SK-N-SH (cell line): Measurements from ENCODE around the gene ABCC2. TPM values are rescaled to one million over a fixed set of nuclear protein-coding genes. Genes with fewer than 3 reads are reported as not detected.
A peak's percentile ranks its signal among the peaks of the same experiment; 100 is the strongest.
"Not testable (repeated sequence)": the region's sequence is repeated elsewhere in the genome, so short reads cannot be mapped to it uniquely, and the experiment has no call there.

ENCODE experiments used
- CTCF ChIA-PET: fragments of 300-600, 350-600 bp; formaldehyde crosslinking; extraction: SDS; loops from one replicate; lab custom pipeline; 2021; lab: Yijun Ruan, JAX
- POLR2A ChIA-PET: fragments of 350-600 bp; sonication (Branson Sonifier 250); formaldehyde crosslinking; extraction: SDS; loops from one replicate; lab custom pipeline; 2020; ENCODE audit warnings: antibody characterized with exemption, inconsistent platforms; lab: Yijun Ruan, JAX
- DNase-seq: peaks from one replicate; pipeline ENCODE4 v3.0.0; 2012
- H2AFZ ChIP-seq: fragments of 200-600 bp; sonication (generic); 2 replicates; pipeline ENCODE4 v1.8.1; 2016; ENCODE audit warnings: antibody characterized with exemption, mild to moderate bottlenecking, low read depth
- H3F3A ChIP-seq: fragments of 200-600 bp; sonication (generic); replicated peaks from 2 replicates; pipeline ENCODE3; 2016; ENCODE audit warnings: antibody characterized with exemption, mild to moderate bottlenecking; ENCODE audit not compliant: insufficient read depth
- H3K27ac ChIP-seq, 2 experiments: fragments of 200-500 bp in 1 of 2; fragments of 200-600 bp in 1 of 2; sonication (Bioruptor generic) in 1 of 2; sonication (generic), shearing (Covaris generic) in 1 of 2; 2 replicates each; pipeline versions ENCODE4 v1.5.1 to v1.6.1; 2014 to 2016; ENCODE audit warnings: low read depth in 2 of 2, inconsistent platforms in 1 of 2, low read length in 1 of 2, mild to moderate bottlenecking in 1 of 2, mixed read lengths in 1 of 2
- H3K27me3 ChIP-seq: fragments of 200-600 bp; sonication (generic), shearing (Covaris generic); 2 replicates; pipeline ENCODE4 v1.6.1; 2016; ENCODE audit warnings: mixed run types; ENCODE audit not compliant: insufficient read depth
- H3K36me3 ChIP-seq, 2 experiments: fragments of 200-500 bp in 1 of 2; fragments of 200-600 bp in 1 of 2; sonication (Bioruptor generic) in 1 of 2; sonication (generic) in 1 of 2; replicated peaks in 1 of 2; 2 replicates each; pipeline versions ENCODE3 to v1.5.1; 2014 to 2016; ENCODE audit warnings: low read length in 1 of 2, mild to moderate bottlenecking in 1 of 2; ENCODE audit not compliant: insufficient read depth in 2 of 2, control insufficient read depth in 1 of 2
- H3K4me1 ChIP-seq, 2 experiments: fragments of 200-500 bp in 1 of 2; fragments of 200-600 bp in 1 of 2; sonication (Bioruptor generic) in 1 of 2; sonication (generic), shearing (Covaris generic) in 1 of 2; 2 replicates each; pipeline versions ENCODE4 v1.5.1 to v1.6.1; 2014 to 2016; ENCODE audit warnings: low read depth in 1 of 2, low read length in 1 of 2, mixed run types in 1 of 2; ENCODE audit not compliant: insufficient read depth in 2 of 2, control insufficient read depth in 1 of 2
- H3K4me2 ChIP-seq: fragments of 200-600 bp; sonication (generic), shearing (Covaris generic); 2 replicates; pipeline ENCODE4 v1.6.1; 2017; ENCODE audit warnings: mixed run types
- H3K4me3 ChIP-seq, 2 experiments: fragments of 200-500 bp in 1 of 2; fragments of 200-600 bp in 1 of 2; sonication (Bioruptor generic) in 1 of 2; sonication (generic), shearing (Covaris generic) in 1 of 2; 2 replicates each; pipeline versions ENCODE4 v1.5.1 to v1.8.1; 2014 to 2016; ENCODE audit warnings: low read depth in 2 of 2, inconsistent platforms in 1 of 2, low read length in 1 of 2, mild to moderate bottlenecking in 1 of 2, mixed read lengths in 1 of 2, moderate library complexity in 1 of 2
- H3K79me2 ChIP-seq: fragments of 200-600 bp; sonication (generic); 2 replicates; pipeline ENCODE4 v1.8.1; 2017; ENCODE audit warnings: mild to moderate bottlenecking; ENCODE audit not compliant: insufficient read depth
- H3K9ac ChIP-seq: fragments of 200-600 bp; sonication (generic); 2 replicates; pipeline ENCODE4 v1.6.1; 2017; ENCODE audit warnings: mixed run types
- H3K9me2 ChIP-seq: fragments of 200-600 bp; sonication (generic); 2 replicates; pipeline ENCODE4 v1.6.1; 2017; ENCODE audit warnings: mixed run types
- H3K9me3 ChIP-seq: fragments of 200-600 bp; sonication (generic); 2 replicates; pipeline ENCODE4 v1.6.1; 2017; ENCODE audit warnings: mixed run types, mild to moderate bottlenecking, moderate library complexity
- H4K20me1 ChIP-seq: fragments of 200-600 bp; sonication (generic); 2 replicates; pipeline ENCODE4 v1.6.1; 2017; ENCODE audit warnings: mild to moderate bottlenecking, mixed run types; ENCODE audit not compliant: insufficient read depth
- ELF1 ChIP-seq: IDR thresholded peaks from 2 replicates; pipeline ENCODE4 v1.4.0; 2012
- EP300 ChIP-seq, 2 experiments: IDR thresholded peaks; 2 replicates each; pipeline versions ENCODE4 v1.4.0 to v1.6.1; 2012; ENCODE audit warnings: borderline replicate concordance in 1 of 2, low read depth in 1 of 2, low read length in 1 of 2
- FOSL2 ChIP-seq: IDR thresholded peaks from 2 replicates; pipeline ENCODE4 v1.4.0; 2012; ENCODE audit warnings: low read depth, mild to moderate bottlenecking, moderate library complexity, borderline replicate concordance
- GATA2 ChIP-seq: sonication (generic); formaldehyde crosslinking; IDR thresholded peaks from 2 replicates; pipeline ENCODE4 v1.5.0; 2020; ENCODE audit warnings: mild to moderate bottlenecking, missing genetic modification reagents
- JUND ChIP-seq: IDR thresholded peaks from 2 replicates; pipeline ENCODE4 v1.4.0; 2012
- NFIC ChIP-seq: IDR thresholded peaks from 2 replicates; pipeline ENCODE4 v1.4.0; 2012; ENCODE audit warnings: borderline replicate concordance
- POLR2AphosphoS5 ChIP-seq: IDR thresholded peaks from 2 replicates; pipeline ENCODE4 v1.6.1; 2012; ENCODE audit warnings: low read depth, low read length
- RAD21 ChIP-seq: IDR thresholded peaks from 2 replicates; pipeline ENCODE4 v1.6.1; 2012; ENCODE audit warnings: mild to moderate bottlenecking, low read length
- RFX5 ChIP-seq: IDR thresholded peaks from 2 replicates; pipeline ENCODE4 v1.6.1; 2012; ENCODE audit warnings: mild to moderate bottlenecking, improper control_type of control experiment, low read length
- SIN3A ChIP-seq: IDR thresholded peaks from 2 replicates; pipeline ENCODE4 v1.6.1; 2012; ENCODE audit warnings: low read depth, mild to moderate bottlenecking, low read length, moderate library complexity, borderline replicate concordance
- SMC3 ChIP-seq: IDR thresholded peaks from 2 replicates; pipeline ENCODE4 v1.6.1; 2012; ENCODE audit warnings: low read depth, low read length, improper control_type of control experiment
- TAF1 ChIP-seq: IDR thresholded peaks from 2 replicates; pipeline ENCODE4 v1.6.1; 2012; ENCODE audit warnings: low read depth, mild to moderate bottlenecking, low read length, moderate library complexity, borderline replicate concordance
- TCF12 ChIP-seq: IDR thresholded peaks from 2 replicates; pipeline ENCODE4 v1.4.0; 2012
- YY1 ChIP-seq: IDR thresholded peaks from 2 replicates; pipeline ENCODE4 v1.4.0; 2012; ENCODE audit warnings: low read depth, mild to moderate bottlenecking
- WGBS: methylation state at CpG from one replicate; pipeline ENCODE4 v1.1.6; 2017; ENCODE audit warnings: low lambda C conversion rate; 5-methylcytosine and 5-hydroxymethylcytosine counted together
- polyA plus RNA-seq, 3 experiments: library from polyadenylated mRNA; depleted of rRNA; stranded (reverse); fragments of >200 nt; gene quantifications; 2 replicates each; pipeline ENCODE4 v1.2.3, GENCODE V29; 2012
- TF ChIP-seq, protein P1 (sequence below): IDR thresholded peaks from 2 replicates; pipeline ENCODE4; 2012
- TF ChIP-seq, protein P2 (sequence below): IDR thresholded peaks from 2 replicates; pipeline ENCODE4 v1.4.0; 2012; ENCODE audit warnings: low read depth
- TF ChIP-seq, protein P3 (sequence below): IDR thresholded peaks from 2 replicates; pipeline ENCODE4 v1.6.1; 2012; ENCODE audit warnings: mild to moderate bottlenecking, low read depth, low read length, moderate library complexity

ABCC2 gene
- polyA plus RNA-seq, 1 of the 3 experiments (the other 2 are of a cell fraction), result 0.48 TPM

DNA sequence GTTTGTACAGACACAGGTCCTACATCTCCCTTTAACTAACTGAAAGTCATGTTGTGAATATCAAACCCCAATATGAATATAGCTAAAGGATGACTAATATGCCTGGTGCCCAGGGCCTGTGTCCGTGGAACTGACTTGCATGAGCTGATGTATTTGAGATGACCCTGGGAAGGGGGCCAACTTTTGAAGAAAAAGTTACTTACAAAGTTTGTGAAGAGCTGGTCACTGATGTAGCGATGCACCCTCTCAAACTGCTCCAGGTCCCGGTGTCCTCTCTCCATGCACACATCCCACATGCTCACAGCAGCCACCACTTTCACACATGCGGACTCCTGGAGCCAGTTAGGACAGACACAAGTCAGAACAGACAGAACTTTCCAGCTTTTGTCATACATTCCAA lies 106.2 kb downstream of the ABCC2 start:
- peak overlapping the region; percentile 37; the same call in 1 of the 2 replicates for H3K4me2 ChIP-seq
- peaks cover 51% of the 10 kb centered on the region; the same call in 1 of the 2 replicates for H3K79me2 ChIP-seq
- peak overlapping the region; percentile 23 to 68; a peak in 3 of 4 replicates for H3K27ac ChIP-seq
- peaks cover 40% of the 10 kb centered on the region for H3F3A ChIP-seq
- WGBS, result 71% methylated on average over 4 of the region's 4 CpGs
- no peaks in the 10 kb centered on the region for H3K27me3 ChIP-seq
- CTCF ChIA-PET, result interaction anchor here (1.2 to 2.2 kb wide), 3 partner anchors 43 to 158 kb away, joined by 5 to 8 read pairs (median 6); partner anchors contain the start of gene DNMBP
- peaks cover 36 to 80% of the 10 kb centered on the region in 2 experiments for H3K36me3 ChIP-seq
- DNase-seq, result no peak
- no peaks in the 10 kb centered on the region for H4K20me1 ChIP-seq
- H3K9me3 ChIP-seq, result no peaks in the 10 kb centered on the region
- H3K9me2 ChIP-seq, result no peaks in the 10 kb centered on the region
- TF ChIP-seq, protein P1, sequence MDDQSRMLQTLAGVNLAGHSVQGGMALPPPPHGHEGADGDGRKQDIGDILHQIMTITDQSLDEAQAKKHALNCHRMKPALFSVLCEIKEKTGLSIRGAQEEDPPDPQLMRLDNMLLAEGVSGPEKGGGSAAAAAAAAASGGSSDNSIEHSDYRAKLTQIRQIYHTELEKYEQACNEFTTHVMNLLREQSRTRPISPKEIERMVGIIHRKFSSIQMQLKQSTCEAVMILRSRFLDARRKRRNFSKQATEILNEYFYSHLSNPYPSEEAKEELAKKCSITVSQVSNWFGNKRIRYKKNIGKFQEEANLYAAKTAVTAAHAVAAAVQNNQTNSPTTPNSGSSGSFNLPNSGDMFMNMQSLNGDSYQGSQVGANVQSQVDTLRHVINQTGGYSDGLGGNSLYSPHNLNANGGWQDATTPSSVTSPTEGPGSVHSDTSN, result peak; percentile 15; the same call in 1 of the 2 replicates
- TF ChIP-seq NFIC, result peak; percentile 73; the same call in 1 of the 2 replicates
- TF ChIP-seq TCF12, result peak; percentile 52; the same call in 1 of the 2 replicates
- TF ChIP-seq, protein P2, sequence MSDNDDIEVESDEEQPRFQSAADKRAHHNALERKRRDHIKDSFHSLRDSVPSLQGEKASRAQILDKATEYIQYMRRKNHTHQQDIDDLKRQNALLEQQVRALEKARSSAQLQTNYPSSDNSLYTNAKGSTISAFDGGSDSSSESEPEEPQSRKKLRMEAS, result peak; percentile 27; the same call in 1 of the 2 replicates
- TF ChIP-seq POLR2AphosphoS5, result 0 out of 2 replicates have a peak, but pooled peaks have one; percentile 11
- no peak for TF ChIP-seq EP300 (IDR thresholded peaks at IDR 0.05; ENCODE audit: borderline replicate concordance in 1 of 2, low read depth in 1 of 2, low read length in 1 of 2)
- TF ChIP-seq FOSL2, result peak; percentile 62; the same call in 1 of the 2 replicates
- no peak for TF ChIP-seq SMC3
- peak; percentile 52 for TF ChIP-seq JUND
- TF ChIP-seq, protein P3, sequence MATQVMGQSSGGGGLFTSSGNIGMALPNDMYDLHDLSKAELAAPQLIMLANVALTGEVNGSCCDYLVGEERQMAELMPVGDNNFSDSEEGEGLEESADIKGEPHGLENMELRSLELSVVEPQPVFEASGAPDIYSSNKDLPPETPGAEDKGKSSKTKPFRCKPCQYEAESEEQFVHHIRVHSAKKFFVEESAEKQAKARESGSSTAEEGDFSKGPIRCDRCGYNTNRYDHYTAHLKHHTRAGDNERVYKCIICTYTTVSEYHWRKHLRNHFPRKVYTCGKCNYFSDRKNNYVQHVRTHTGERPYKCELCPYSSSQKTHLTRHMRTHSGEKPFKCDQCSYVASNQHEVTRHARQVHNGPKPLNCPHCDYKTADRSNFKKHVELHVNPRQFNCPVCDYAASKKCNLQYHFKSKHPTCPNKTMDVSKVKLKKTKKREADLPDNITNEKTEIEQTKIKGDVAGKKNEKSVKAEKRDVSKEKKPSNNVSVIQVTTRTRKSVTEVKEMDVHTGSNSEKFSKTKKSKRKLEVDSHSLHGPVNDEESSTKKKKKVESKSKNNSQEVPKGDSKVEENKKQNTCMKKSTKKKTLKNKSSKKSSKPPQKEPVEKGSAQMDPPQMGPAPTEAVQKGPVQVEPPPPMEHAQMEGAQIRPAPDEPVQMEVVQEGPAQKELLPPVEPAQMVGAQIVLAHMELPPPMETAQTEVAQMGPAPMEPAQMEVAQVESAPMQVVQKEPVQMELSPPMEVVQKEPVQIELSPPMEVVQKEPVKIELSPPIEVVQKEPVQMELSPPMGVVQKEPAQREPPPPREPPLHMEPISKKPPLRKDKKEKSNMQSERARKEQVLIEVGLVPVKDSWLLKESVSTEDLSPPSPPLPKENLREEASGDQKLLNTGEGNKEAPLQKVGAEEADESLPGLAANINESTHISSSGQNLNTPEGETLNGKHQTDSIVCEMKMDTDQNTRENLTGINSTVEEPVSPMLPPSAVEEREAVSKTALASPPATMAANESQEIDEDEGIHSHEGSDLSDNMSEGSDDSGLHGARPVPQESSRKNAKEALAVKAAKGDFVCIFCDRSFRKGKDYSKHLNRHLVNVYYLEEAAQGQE, result no peak
- H2AFZ ChIP-seq, result no peak overlapping the region
- H3K9ac ChIP-seq, result no peak overlapping the region
- peaks cover 0 to 12% of the 10 kb centered on the region in 2 experiments; a peak in 2 of 4 replicates for H3K4me1 ChIP-seq
- H3K4me3 ChIP-seq, result no peak overlapping the region
- POLR2A ChIA-PET, result no interaction called here

DNA sequence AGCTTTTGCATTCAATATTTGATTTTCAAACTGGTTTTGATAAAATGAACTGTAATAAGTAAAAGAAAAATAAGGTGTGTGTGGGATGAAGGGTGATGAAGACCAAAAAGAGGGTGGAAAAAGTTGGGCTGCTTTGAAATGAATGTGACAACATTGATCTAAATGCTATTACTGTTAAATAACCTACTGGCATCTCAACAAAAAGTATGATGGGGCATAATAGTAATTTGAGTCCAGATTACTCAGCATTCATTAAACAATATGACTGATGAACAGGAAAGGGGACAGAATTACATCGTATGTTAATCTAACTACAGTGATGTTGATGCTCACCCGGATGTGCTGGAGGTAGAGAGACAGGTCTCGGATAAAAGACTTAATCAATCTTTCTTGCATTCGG lies 112.2 kb downstream of the ABCC2 start:
- no peak for DNase-seq
- Histone ChIP-seq H3K4me3 (no peak overlapping the region), H3K36me3 (peaks cover 49 to 82% of the 10 kb centered on the region in 2 experiments), H3K9ac (no peak overlapping the region), H3K4me1 (peaks cover 0 to 7% of the 10 kb centered on the region in 2 experiments; a peak in 1 of 4 replicates), H2AFZ (no peak overlapping the region), H3K27ac (no peak overlapping the region), H4K20me1 (no peaks in the 10 kb centered on the region), H3K27me3 (no peaks in the 10 kb centered on the region), H3K79me2 (peaks cover 48% of the 10 kb centered on the region), H3K4me2 (no peak overlapping the region), H3K9me3 (no peaks in the 10 kb centered on the region), H3F3A (peaks cover 41% of the 10 kb centered on the region), H3K9me2 (no peaks in the 10 kb centered on the region)
- CTCF ChIA-PET, result interaction anchor here (0.9 to 2.3 kb wide), 2 partner anchors 20 to 116 kb away, joined by 3 to 5 read pairs; partner anchors contain the start of gene DNMBP
- TF ChIP-seq ELF1 (no peak), RAD21 (no peak), TAF1 (no peak), NFIC (no peak), SIN3A (no peak), RFX5 (no peak), GATA2 (CRISPR knock-in tag) (no peak), YY1 (no peak), EP300 (IDR thresholded peaks at IDR 0.05; ENCODE audit: borderline replicate concordance in 1 of 2, low read depth in 1 of 2, low read length in 1 of 2) (no peak)
- POLR2A ChIA-PET, result no interaction called here
- WGBS, result 93% methylated on average over 4 of the region's 4 CpGs

DNA sequence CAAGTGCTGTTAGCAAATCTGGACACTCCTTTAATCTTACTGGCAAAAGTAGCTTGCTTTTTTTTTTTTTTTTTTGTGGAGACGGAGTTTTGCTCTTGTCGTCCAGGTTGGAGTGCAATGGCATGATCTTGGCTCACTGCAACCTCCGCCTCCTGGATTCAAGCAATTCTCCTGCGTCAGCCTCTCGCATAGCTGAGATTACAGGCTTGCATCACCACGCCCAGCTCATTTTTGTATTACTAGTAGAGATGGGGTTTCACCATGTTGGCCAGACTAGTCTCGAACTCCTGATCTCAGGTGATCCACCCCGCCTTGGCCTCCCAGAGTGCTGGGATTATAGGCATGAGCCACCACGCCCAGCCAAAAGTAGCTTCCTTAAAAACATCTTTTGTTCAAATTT lies 112.6 kb downstream of the ABCC2 start:
- H3K9me2 ChIP-seq, H3K9me3 ChIP-seq, H3K4me1 ChIP-seq, DNase-seq, H2AFZ ChIP-seq, H3K27ac ChIP-seq, H4K20me1 ChIP-seq, H3K4me2 ChIP-seq, H3K9ac ChIP-seq, POLR2A ChIA-PET, H3K27me3 ChIP-seq, H3K4me3 ChIP-seq: not testable (repeated sequence)
- CTCF ChIA-PET, result interaction anchor here (0.9 to 2.3 kb wide), 2 partner anchors 20 to 115 kb away, joined by 3 to 5 read pairs; partner anchors contain the start of gene DNMBP
- H3K36me3 ChIP-seq, result peaks cover 46 to 82% of the 10 kb centered on the region in 2 experiments
- WGBS, result 96% methylated on average over 9 of the region's 9 CpGs
- peaks cover 37% of the 10 kb centered on the region for H3F3A ChIP-seq
- peaks cover 48% of the 10 kb centered on the region for H3K79me2 ChIP-seq
